AG09309 (cell line): Measurements from ENCODE around the gene KIAA1671.

Experiments used
- DNase-seq: peaks from one replicate; pipeline ENCODE4 v3.0.0-alpha.2; 2010; ENCODE audit warnings: low read depth
- H3K4me3 ChIP-seq: 2 replicates; pipeline ENCODE4 v1.5.1; 2011; ENCODE audit warnings: mild to moderate bottlenecking, low read depth, low read length, moderate library complexity; ENCODE audit not compliant: control insufficient read depth
- TF ChIP-seq, protein P1 (sequence below): IDR thresholded peaks from 2 replicates; pipeline ENCODE4 v1.5.1; 2011; ENCODE audit warnings: mild to moderate bottlenecking, low read depth, low read length, inconsistent platforms; ENCODE audit not compliant: insufficient read depth, control insufficient read depth; ENCODE audit errors: missing control alignments

Gene KIAA1671

DNA sequence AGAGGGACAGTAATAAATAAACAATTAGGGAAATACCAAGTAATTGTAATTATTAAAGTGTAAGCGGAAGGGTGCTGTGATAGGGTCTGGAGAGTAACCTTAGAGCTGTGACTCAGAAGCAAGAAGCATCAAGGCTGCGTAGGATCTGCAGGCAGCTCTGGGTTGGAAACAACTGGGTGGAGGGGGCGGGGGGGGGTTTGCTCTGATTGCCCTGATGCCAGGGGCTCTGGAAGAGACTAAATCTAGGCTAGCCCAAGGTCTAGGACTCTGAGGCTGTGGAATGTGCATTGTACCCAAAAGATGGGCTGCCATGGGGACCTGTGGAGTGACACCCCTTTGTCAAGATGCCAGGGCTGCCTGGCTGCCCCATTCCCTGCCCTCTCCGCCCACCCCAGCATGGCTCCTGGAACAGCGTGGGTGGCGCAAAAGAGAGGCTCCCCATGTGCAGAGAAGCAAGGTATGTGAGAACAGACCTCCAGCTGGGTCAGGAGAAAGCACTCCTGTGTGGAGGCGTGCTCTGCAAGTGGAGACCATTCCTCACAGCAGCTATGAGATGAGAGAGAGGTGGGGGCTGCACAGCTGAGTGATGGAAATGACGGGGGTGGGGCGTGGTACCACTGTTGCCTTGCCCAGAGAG is 146.0 kb downstream of the KIAA1671 start:
- no peak for DNase-seq
- TF ChIP-seq, protein P1, sequence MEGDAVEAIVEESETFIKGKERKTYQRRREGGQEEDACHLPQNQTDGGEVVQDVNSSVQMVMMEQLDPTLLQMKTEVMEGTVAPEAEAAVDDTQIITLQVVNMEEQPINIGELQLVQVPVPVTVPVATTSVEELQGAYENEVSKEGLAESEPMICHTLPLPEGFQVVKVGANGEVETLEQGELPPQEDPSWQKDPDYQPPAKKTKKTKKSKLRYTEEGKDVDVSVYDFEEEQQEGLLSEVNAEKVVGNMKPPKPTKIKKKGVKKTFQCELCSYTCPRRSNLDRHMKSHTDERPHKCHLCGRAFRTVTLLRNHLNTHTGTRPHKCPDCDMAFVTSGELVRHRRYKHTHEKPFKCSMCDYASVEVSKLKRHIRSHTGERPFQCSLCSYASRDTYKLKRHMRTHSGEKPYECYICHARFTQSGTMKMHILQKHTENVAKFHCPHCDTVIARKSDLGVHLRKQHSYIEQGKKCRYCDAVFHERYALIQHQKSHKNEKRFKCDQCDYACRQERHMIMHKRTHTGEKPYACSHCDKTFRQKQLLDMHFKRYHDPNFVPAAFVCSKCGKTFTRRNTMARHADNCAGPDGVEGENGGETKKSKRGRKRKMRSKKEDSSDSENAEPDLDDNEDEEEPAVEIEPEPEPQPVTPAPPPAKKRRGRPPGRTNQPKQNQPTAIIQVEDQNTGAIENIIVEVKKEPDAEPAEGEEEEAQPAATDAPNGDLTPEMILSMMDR: no peak
- H3K4me3 ChIP-seq: no peak overlapping the region

DNA sequence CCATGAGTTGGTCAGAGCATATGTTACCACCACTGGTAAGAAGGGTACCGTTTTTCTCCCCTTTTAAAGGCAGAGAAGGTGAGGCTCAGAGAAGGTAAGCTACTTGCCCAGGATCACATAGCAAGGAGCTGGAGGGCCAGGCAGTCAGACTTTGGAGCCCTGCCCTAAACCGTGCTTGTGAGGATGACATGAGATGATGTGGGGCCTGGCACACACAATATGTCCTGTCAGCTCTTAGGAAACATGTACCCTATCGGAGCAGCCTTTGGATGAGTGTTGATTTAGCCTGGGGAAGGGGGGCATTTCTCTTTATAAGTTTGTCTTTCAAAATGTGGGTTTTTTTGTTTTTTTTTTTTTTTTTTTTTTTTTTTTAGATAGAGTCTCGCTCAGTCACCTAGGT is 146.7 kb downstream of the KIAA1671 start:
- no peak overlapping the region for H3K4me3 ChIP-seq
- no peak for DNase-seq
- TF ChIP-seq, protein P1: no peak

DNA sequence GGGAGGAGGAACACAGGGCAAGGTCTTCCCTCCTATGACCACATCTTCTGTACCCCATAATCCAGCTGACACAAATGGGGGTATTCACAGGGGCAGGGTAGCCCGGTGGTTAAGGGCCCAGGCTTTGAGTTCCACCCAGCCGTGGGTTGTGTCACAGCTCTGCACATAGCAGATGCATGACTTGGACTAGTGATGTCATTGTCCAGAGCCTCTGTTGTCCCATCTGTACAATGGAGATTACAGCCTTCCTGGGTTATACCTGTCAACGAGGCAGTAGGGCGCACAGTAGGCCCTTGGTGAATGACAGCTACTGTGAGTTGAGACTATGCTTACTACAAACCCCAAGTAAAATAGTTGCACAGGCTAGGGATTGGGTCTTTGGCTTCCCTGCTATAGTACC is 147.9 kb downstream of the KIAA1671 start:
- TF ChIP-seq, protein P1: no peak

DNA sequence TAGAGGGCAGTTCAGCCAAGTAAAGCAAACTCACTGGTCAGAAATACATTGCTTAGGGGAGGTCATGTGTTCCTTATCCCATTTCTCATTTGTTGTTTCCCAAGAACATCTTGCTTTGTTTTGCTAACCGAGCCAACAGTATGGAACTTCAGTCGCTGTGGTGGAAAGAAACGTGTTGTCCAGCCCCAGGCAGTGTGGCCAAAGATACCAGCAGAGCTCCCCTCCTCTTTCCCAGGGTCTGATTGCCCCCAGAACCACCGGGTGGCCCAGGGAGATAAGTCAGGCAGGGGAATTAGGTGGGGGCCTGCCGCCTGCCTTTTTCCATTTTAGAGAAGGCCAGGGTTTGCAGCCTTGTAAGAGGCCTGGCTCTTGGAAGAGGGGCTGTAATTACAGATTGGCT is 148.4 kb downstream of the KIAA1671 start:
- no peak for DNase-seq
- TF ChIP-seq, protein P1: no peak
- H3K4me3 ChIP-seq: no peak overlapping the region

More for the DNA sequence above, 147.9 kb downstream of the KIAA1671 start:
- DNase-seq: no peak
- H3K4me3 ChIP-seq: no peak overlapping the region

DNA sequence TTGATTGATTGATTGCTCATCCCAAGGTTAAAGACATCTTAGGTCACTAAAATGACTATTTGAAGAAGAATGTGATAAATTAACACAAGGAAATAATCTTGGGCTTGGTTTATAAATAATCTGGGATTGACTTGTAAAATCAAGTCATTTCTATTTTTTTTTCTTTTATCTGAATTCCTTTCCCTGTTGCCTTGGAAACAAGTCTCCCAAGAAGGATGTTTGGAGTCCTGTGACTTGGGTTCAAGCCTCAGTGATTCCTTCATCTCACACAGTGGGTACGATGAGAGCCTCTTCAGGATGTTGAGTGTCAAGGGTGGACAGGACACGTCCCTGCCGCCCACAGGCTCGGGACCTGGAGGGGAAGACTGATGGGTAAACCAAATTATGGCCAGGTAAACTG is 149.0 kb downstream of the KIAA1671 start:
- no peak overlapping the region for H3K4me3 ChIP-seq
- TF ChIP-seq, protein P1: no peak

DNA sequence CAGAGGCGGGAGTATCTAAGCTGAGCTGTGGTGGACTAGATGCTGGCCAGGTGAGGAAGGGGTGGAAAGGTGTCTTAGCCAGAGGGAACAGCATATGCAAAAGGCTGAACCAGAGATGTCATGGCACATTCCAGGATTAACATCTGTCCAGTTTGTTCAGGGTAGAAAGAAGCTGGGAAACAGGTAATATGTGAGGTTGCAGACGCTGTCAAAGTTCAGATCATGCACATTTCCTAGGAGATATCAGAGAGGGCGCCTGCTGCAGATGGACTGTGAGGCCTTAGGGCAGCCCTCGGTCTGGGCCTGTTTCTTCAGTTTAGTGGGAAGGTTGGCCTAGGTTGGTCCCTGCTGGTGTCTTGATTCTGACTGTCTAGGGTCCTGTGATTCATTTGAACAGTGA is 149.5 kb downstream of the KIAA1671 start:
- TF ChIP-seq, protein P1: no peak
- no peak for DNase-seq
- no peak overlapping the region for H3K4me3 ChIP-seq

More for the DNA sequence above, 149.0 kb downstream of the KIAA1671 start:
- no peak for DNase-seq
